Sciatic nerve (tissue), 2 donors: ENCODE data around the gene XDH. TPM values are rescaled to one million over a fixed set of nuclear protein-coding genes. Genes with fewer than 3 reads are reported as not detected.

Source experiments
- ATAC-seq: fragments of 200-7000 bp; cut with Tn5 transposase; one replicate; pipeline ENCODE4 v1.9.1; 2020; ENCODE audit warnings: mild to moderate bottlenecking, moderate library complexity
- DNase-seq: peaks from one replicate; pipeline ENCODE4 v3.0.0-alpha.2; 2020; ENCODE audit warnings: low spot score
- intact Hi-C: fragments of 100-400 bp; cut with DNase I; formaldehyde crosslinking; loops from one replicate; pipeline ENCODE4 v1.14.2; 2022
- total RNA-seq: library from RNA; stranded (reverse); fragmentation: NEBNext Ultra II Directional; extraction: Animal tissue kit (Norgen Biotek cat#: 25700); gene quantifications from one replicate; pipeline ENCODE4 v1.2.1, GENCODE V29; 2021
- donor health status: DM: no; HTN: no; CAD: no.
- donor health status: DM: no; HTN: no; CAD: no.

Gene XDH
- total RNA-seq, result 0.22 TPM

GRCh38 chr2:31414601-31415241 is at the start of gene XDH:
TSS of gene XDH (minus strand) at chr2:31414742. CDS start at chr2:31414666, 76 bp downstream.
- intact Hi-C loops, result no loop called here
- ATAC-seq (no peak), DNase-seq (no peak)

- ATAC-seq, result no peak
- DNase-seq, result no peak
- intact Hi-C loops, result no loop called here
These were observed 43.1 kb upstream of the XDH start for GRCh38 chr2:31457651-31458050.

GRCh38 chr2:31446848-31447247 is 32.3 kb upstream of the XDH start:
- intact Hi-C loops, result no loop called here
- ATAC-seq (no peak), DNase-seq (no peak)

- no peak for DNase-seq
- intact Hi-C loops, result no loop called here
- no peak for ATAC-seq
These were observed 27.8 kb upstream of the XDH start for GRCh38 chr2:31442376-31442775.

- intact Hi-C loops, result no loop called here
- no peak for DNase-seq
- no peak for ATAC-seq
These were observed 26.2 kb upstream of the XDH start for GRCh38 chr2:31440764-31441163.

GRCh38 chr2:31434911-31435310 is 20.4 kb upstream of the XDH start:
- DNase-seq (no peak), ATAC-seq (no peak)
- intact Hi-C loops, result no loop called here

- intact Hi-C loops, result no loop called here
- ATAC-seq (no peak), DNase-seq (no peak)
These were observed 19.0 kb upstream of the XDH start for GRCh38 chr2:31433541-31433940.

GRCh38 chr2:31430439-31431165 is 16.1 kb upstream of the XDH start:
- intact Hi-C loops, result no loop called here
- ATAC-seq, result no peak

GRCh38 chr2:31429759-31430438 is 15.4 kb upstream of the XDH start:
- intact Hi-C loops, result no loop called here
- DNase-seq, result no peak
- no peak for ATAC-seq

More at GRCh38 chr2:31430439-31431165, 16.1 kb upstream of the XDH start:
- no peak for DNase-seq

- intact Hi-C loops, result no loop called here
- DNase-seq (no peak), ATAC-seq (no peak)
These were observed 14.5 kb upstream of the XDH start for GRCh38 chr2:31429040-31429439.

GRCh38 chr2:31428001-31428418 is 13.5 kb upstream of the XDH start:
- intact Hi-C loops, result no loop called here
- no peak for ATAC-seq

GRCh38 chr2:31426096-31426495 is 11.6 kb upstream of the XDH start:
- DNase-seq, result no peak
- ATAC-seq, result no peak
- intact Hi-C loops, result no loop called here

More at GRCh38 chr2:31428001-31428418, 13.5 kb upstream of the XDH start:
- no peak for DNase-seq

- no peak for ATAC-seq
- intact Hi-C loops, result no loop called here
- no peak for DNase-seq
These were observed 7.1 kb upstream of the XDH start for GRCh38 chr2:31421634-31422033.

- intact Hi-C loops, result no loop called here
- DNase-seq (no peak), ATAC-seq (no peak)
These were observed 6.4 kb upstream of the XDH start for GRCh38 chr2:31420936-31421335.

- no peak for DNase-seq
- ATAC-seq, result no peak
- intact Hi-C loops, result no loop called here
These were observed 4.8 kb upstream of the XDH start for GRCh38 chr2:31419386-31419785.

- DNase-seq (no peak), ATAC-seq (no peak)
- intact Hi-C loops, result no loop called here
These were observed 879 bp upstream of the XDH start for GRCh38 chr2:31415421-31415820.

- no peak for ATAC-seq
- intact Hi-C loops, result no loop called here
- no peak for DNase-seq
These were observed 536 bp downstream of the XDH start for GRCh38 chr2:31413862-31414550.

GRCh38 chr2:31413025-31413424 is 1.5 kb downstream of the XDH start:
- no peak for ATAC-seq
- intact Hi-C loops, result no loop called here
- no peak for DNase-seq

GRCh38 chr2:31411771-31412170 is 2.8 kb downstream of the XDH start:
- no peak for ATAC-seq
- no peak for DNase-seq
- intact Hi-C loops, result no loop called here
